GM08714 (cell line): Measurements from ENCODE around the gene MUC5B.

Source experiments
- H3K4me3 ChIP-seq: fragments of 200-500 bp; sonication (Bioruptor generic); 2 replicates; pipeline ENCODE4 v1.5.1; 2014; ENCODE audit warnings: mild to moderate bottlenecking, low read length, inconsistent platforms
- ZNF274 ChIP-seq: IDR thresholded peaks from 2 replicates; pipeline ENCODE4 v1.6.1; 2012; ENCODE audit warnings: mild to moderate bottlenecking, low read depth, low read length

MUC5B gene

GRCh38 chr11:1306186-1307162 lies 83.6 kb downstream of the MUC5B start:
- no peak for TF ChIP-seq ZNF274
- no peak overlapping the region for H3K4me3 ChIP-seq

- H3K4me3 ChIP-seq: no peak overlapping the region
These were observed 84.5 kb downstream of the MUC5B start for GRCh38 chr11:1307163-1307870.

DNA sequence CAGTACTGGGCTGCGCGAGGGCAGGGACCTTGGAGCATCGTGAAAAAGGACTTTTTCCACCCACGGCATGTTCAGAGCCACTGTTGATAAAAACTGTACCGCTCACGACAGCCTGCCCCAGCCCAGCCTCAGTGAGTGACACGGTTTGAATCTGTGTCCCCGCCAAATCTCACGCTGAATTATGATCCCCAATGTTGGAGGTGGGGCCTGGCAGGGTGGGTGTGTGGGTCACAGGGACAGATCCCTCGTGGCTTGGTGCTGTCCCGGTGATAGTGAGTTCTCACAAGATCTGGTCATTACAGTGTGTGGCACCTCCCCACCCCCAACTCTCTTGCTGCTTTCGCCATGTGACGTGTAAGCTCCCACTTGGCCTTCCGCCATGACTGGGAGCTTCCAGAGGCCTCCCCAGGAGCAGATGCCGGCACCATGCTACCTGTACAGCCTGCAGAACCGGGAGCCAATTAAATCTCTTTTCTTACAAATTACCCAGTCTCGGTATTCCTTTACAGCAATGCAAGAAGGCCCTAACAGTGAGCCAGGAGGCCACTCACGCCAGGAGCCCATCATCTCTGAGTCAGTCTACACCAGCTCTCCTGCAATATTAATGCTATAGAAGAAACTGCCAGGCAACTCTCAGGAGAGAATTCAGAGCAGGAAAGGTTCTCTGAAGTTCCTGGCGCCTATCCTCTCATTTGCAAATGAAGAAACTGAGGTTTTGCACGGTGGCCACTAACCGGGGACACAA lies 85.3 kb downstream of the MUC5B start:
- peak overlapping the region; percentile 58; the same call in 1 of the 2 replicates for H3K4me3 ChIP-seq
- no peak for TF ChIP-seq ZNF274

More at GRCh38 chr11:1307163-1307870, 84.5 kb downstream of the MUC5B start:
- TF ChIP-seq ZNF274: no peak

- H3K4me3 ChIP-seq: peak overlapping the region; percentile 58; the same call in 1 of the 2 replicates
- TF ChIP-seq ZNF274: no peak
These were observed 86.1 kb downstream of the MUC5B start for GRCh38 chr11:1308743-1309497.

DNA sequence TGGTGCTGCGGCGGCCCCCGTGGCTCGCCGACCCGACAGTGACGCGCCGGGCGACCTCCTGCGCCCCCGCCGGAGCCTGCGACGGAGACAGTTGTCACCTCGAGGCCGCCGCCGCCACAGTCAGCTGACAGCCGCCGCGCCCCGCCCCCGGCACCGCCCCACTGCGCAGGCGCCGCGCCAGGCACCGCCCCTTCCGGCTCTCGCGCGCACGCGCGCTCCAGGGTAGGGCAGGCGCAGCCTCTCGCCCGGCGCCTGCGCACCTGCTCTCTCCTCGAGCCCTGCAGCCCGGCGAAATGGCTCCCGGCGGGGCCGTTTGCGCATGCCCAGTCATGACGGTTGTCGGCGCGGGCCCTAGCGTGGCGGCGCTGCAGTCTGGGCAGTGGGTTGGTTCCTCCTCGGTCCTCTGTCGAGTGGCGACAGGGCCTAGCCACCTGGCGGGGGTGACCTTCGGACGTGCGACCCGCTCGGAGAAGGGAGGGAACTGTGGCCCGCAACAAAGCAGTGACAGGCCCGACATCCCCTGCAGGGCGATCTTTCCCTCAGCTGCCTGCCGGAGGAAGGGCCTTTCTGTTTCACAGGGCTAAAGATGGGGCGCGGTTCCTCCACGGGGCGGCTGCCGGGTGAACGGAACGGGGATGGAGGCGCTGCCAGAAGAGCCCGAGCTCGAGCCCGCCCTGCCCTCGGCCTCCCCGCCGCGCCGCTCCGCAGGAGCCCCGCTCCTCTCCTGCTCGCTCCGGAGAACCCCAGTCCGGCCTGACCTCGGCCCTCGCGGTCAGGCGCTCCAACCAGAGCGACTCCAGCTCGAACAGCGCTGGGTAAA lies 86.8 kb downstream of the MUC5B start, which contains the start of gene TOLLIP:
TOLLIP (minus strand) TSS at position 135 of the 820 bp plus-strand sequence; CDS start at position 1, 134 bp downstream.
- no peak for TF ChIP-seq ZNF274
- peak within 1 kb of the TSS; percentile 62; the same call in 1 of the 2 replicates for H3K4me3 ChIP-seq

DNA sequence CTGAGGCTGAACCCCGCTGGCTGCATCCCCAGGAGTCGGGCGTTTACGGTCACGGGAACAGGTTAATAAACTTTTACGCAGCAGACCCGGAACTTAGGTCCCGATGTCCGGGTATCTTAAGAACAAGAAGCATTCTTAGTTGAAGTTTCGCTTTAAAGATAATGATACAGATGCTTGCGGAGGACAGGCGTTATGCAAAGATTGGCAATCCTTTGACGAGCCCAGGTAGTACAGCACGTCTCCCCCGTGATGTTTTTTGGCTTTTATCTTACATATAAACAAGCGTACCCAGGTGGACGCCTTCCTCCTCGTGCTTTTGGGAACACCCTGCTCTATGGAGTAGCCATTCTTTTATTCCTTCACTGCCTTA lies 87.4 kb downstream of the MUC5B start:
- no peak for TF ChIP-seq ZNF274
- peak overlapping the region; percentile 62; the same call in 1 of the 2 replicates for H3K4me3 ChIP-seq

DNA sequence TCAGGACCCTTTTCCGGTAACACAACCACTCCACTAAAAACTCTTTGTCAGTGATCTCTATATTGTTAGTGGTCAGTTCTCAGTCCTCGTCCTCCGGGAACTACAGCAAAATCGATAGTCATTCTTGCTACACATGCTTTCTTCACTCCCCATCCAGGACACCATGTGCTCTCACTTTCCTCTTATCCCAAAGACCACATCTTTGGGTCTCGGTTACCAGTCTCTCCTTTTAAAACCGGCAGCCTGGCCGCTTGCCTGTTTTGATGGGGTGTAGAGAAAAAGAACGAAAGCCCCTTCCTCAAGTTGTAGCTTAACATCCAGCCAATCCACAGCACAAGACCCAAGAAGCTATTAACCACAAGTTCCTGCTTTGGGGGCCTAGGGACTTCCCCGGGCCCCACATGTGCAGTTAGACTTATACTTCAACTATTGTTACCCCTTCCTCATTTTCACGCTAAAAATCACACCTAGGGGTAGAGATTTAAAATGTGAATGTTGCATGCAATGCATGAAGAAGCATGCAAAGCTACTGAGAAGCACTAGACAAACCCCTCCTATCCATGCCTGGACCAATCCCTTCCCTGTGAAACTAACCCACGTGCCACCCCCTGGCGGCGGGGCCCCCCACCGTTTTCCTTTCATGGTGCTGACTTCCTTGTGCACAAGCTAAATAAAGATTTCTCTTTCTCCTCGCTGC lies 88.1 kb downstream of the MUC5B start:
- no peak for TF ChIP-seq ZNF274
- peak overlapping the region; percentile 62; the same call in 1 of the 2 replicates for H3K4me3 ChIP-seq
